HG03175 (cell line): ENCODE data around the gene SLC1A3.
"Not testable (repeated sequence)": the region's sequence is repeated elsewhere in the genome, so short reads cannot be mapped to it uniquely, and the experiment has no call there.

Source experiments
- ATAC-seq: cut with Tn5 transposase; IDR thresholded peaks from one replicate; pipeline ENCODE4 v1.9.1; 2021; ENCODE audit warnings: mild to moderate bottlenecking, moderate library complexity; ENCODE audit not compliant: unreplicated experiment

SLC1A3 gene

DNA sequence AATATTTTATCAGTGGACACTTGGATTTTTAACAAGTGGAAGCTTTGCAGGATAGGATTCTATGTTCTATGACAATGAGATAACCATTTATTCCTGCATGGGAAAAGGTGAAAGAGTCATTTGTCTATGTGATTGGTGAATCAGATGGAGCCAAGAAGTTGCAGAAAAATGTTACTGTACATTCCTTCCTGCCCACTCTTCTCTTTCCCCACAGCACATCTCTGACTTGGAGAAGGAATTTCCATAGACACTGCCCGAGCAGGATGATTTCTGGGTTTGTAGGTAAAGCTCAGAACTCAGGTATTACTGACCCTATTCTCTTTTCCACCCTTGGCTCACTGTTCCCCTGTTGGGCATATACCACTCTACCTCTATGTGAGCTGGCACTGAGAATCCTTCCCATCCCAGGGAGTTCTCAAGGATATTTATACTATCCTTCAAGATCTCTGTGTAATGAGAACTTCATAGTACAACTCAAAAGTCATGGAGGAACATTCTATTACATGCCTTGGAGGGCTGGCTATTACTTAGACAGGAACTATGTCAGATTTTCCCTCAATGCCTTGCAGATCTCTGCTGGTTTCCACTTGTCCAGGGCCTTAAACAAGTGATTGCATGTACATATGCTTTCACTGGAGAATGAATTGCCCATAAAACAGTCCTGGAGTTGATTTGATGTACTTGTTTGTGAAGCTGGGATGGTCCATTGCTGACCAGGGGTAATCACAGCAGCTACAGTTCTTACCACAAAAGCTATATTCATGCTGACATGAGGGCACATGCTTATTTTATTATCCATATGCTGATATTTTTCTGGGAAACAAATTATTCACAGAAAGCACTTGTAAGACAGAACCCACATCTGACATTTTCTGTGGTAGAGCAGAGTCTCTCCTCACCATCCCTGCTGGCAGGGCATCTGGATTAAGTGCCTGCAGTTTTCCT, 24.1 kb downstream of the SLC1A3 start:
- no peak for ATAC-seq

DNA sequence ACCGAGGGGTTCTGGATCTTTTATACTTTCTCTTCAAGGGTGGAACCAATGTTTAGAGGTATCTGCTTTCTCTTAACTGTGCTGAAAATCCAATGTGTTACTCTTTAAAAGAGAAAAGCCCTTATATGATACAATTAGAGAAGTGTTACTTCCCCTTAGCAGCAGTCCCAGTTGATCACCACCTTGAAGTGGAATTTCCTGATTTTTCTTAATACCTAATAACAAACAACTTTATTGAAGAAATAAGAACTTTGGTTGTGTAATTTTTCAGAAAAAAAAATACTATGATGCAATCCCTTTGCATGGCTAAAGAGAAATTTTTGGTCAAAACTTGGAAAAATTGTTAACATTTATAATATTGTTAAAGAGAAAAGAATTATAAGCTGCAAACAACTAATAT, 24.7 kb downstream of the SLC1A3 start:
- no peak for ATAC-seq

DNA sequence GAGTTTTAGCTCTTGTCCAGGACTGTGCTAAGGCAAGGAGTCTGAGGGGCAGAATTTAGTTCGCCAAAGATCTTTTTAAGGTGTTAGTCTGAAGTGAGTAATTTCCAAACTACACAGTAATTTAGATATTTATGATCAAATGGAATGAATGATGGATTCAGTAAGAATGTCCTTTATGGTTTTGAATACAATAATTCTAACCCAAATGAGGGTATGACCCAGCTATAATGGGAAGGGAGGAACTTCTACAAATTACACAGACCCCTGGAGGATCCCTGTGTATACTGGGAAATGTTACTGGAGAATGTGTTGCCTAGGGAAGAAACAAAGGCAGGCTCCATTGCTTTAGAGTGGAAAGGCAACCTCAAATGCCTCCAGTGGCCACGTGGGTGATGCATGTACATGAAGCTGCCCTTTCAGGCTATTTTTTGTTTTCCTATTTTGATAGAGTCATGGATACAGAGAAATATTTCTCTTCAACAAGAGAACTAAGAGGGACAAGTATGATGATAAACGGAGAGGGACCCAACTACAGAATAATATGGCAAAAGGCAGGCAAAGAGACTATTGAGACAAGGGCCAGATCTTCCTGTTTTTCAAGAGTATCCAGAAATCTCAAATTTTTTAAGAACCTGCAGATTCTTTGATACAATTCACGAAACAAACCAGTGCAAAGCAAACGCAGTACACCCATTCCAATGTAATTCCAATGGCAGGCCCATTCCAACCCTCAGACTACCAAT, 25.4 kb downstream of the SLC1A3 start:
- ATAC-seq, result no peak

DNA sequence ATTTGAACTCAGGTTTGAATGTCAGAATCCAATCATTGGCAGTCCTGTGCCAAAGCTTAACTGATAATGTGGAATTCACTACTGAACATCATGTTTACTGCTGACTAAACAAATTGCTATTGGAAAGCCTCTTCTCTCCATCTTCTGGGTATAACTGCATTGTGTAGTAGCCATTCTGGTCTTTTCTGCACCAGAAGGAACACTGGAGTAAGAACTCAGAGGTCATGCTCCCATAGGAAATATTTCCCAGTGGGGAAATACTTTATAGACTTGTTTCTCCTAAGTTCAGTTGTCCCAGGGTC, 25.9 kb downstream of the SLC1A3 start:
- no peak for ATAC-seq

DNA sequence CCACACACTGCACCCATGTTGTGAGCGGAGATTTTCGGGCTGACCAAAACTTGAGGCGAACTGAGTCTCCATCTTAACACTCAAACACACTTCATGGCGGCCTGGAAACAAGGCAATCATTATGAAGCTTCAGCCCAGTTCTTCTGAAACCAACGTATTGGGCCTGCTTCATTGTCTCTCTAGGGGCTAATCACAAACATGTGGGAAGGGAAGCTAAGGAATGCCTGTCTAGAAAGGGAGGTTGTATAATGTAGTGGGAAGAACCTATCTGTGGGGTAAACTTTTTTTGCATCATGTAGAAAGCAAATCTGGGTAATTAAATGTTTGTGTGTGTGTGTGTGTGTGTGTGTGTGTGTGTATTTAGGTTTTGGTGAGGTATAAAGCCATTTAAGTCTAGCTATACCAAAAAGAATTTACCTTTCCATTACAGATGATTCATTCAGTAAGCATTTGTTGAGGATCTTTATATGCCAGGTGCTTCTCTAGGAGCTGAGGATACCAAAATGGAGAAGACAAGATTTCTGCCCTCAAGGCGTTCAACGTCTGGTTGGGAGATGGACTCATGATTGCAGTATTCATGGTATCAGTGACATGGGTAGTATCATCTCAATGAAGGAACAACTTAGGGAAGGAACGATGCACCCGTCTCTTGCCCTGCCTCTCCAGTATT, 29.4 kb downstream of the SLC1A3 start:
- ATAC-seq, result no peak

DNA sequence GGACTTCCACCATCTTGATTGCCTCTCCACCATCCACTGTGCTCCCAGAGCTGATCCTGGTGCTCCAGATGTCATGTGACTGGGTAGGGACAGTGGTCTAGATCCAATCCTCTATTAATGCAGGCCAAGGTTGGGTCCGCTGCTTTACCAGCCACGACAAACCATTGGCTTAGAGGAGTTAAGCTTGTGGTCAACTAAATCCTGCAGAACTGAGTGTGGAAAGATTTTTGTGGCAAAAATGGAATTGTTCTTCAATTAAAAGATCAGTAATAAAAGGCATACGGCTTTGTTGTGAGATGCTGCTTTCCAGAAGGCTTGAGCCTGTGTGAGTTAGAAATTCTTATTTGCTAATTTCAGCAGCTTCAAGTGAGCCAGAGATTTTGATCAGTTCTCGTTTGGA, 30.7 kb downstream of the SLC1A3 start:
- no peak for ATAC-seq

DNA sequence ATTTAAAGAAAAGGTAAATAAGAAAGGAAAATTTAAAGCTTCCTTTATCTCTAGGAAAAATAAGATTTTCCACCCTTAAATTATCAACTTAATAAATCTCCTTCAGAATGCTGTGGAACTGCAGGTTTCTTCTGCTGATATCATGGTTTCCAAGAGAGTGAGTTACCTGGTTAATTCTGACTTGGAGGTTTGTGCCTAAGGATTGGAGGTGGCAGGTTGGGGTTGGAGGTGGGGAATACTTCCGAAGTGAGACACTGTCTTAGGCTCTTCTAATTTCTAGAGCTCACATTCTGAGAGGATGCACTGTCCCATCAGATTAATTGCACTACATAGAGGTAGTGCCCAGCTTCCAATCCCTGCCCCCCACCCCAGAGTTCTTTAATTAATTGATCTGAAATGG, 31.1 kb downstream of the SLC1A3 start:
- no peak for ATAC-seq

DNA sequence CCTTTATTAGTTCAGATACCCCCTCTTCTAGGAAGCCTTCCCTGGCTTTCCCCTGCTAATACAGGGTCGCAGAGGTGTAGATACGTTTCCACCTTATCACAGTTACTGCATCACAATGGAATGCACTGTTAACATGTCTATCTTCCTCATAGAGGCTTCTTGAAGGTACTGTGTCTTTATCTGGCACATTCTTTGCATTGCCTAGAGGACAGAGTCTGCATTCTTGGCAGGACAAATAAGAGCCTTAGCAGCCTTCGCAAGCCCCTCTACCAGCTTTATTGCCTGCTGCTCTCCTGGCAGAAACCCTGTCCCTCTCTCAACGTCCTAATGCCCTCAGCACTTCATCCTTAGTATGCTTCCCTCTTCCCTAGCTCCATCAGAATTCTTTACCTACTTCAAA, 31.6 kb downstream of the SLC1A3 start:
- no peak for ATAC-seq

DNA sequence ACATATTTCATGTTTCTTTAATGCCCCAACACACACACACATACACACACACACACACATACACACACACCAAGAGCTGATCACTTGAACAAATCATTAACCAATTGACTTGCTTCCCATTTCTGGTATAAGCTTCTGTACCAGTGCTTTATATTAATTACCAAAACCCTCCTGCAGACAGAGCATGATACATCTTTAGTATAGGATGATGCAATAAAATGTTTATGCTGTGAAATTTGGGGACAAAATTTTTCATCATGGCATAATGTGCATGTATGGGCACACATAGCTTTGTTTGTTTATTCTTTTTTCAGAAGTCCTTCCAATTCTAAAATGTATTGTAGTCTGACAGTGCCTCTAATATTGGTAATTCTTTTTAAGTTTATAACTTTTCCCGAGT, 34.5 kb downstream of the SLC1A3 start:
- ATAC-seq, result no peak

DNA sequence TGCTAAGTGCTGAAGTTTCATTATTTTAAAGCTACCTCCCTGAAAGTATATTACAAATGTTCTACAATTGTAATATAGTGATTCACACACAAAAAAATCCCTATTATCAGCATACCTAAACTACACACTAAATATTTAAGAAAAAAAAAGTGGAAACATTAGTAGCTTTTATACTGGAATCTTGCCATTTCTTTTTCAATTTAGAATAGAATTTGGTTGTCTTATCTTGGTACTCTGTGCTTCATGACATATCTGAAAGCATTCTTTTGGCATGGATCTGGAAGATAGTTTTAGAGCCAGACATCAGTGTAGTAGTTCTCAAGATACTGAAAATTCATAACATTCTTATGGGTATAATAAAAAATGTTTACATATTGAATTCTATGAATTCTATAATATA, 35.0 kb downstream of the SLC1A3 start:
- no peak for ATAC-seq

DNA sequence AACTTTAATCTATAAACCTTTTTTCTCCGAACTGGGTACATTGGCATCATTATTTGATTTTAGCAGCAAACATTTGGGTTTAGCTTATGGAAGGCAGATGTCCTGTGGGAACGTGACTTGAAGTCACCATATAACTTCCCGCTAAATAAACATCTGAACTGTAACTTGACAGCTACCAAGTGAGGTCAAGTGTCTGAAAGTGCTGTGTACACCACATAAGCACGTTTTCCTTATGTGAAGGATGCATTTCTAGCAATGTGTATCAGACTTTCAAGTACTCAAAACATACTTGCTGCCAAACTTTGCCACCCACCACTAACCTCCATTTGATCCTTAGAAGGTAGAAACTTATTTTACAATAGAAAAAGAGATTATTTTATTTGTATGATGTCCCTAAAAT, 35.7 kb downstream of the SLC1A3 start:
- ATAC-seq, result no peak

DNA sequence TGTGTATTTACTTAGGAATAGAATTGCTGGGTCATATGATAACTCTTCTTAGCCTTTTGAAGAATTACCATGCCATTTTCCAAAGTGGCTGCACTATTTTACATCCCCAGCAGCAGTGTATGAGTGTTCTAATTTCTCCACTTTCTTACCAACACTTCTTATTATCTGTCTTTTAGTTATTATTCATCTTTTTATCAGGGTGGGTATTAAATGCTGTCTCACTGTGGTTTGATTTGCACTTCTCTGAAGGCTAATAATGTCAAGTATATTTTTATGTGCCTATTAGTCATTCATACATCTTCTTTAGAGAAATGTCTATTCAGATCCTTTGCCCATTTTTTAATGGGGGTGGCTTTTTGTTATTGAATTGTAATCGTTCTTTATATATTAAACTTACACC, 36.8 kb downstream of the SLC1A3 start:
- ATAC-seq, result no peak

DNA sequence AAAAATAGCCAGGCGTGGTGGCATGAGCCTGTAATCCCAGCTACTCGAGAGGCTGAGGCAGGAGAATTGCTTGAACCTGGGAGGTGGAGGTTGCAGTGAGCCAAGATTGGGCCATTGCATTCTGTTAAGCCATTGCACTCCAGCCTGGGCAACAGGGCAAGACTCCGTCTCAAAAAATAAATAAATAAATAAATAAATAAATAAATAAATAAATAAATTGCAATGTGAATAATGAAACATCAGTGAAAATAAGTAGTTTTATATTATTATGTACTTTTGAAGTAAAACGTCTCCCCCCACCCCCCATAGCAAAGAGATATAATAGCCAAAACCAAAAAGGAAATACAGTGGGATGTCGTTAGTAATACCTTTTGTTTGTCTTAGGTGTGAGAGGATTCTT, 37.4 kb downstream of the SLC1A3 start:
- ATAC-seq, result not testable (repeated sequence)

DNA sequence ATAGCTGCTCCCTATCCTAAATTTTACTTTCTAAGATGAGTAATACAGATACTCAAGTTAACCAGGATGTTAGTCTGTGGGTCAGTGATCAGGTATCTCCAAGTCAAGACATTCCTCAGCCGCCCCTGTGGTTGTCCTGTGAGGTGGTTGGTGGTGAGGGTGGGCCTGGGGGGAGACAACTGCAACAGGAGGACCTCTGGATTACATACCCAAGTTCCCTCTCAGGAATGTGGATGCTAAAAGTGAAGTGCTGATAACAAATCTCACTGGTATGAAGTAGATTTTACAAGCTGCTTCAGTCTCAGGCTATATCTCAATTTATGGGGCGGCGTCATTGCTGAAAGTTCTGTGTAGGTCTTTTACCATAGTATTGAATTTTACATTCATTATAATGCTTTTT, 38.3 kb downstream of the SLC1A3 start:
- no peak for ATAC-seq

DNA sequence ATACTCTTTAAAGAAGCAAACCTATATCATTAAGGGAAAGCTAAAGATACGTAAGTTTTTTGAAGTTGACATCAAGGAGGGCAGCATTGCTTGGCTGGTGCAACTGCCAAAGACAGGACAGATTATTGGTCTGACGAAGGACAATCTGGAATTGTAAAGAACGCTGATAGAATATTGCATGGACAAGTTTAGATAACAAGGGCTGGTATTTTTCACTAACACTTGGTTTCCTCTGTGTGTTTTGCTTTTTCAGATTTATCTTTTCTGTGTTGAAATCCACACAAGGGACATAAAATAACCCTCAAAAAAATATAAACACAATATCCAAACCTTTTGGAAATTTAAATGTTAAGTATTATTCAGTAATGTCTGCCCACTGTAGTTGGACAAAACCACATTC, 39.7 kb downstream of the SLC1A3 start:
- ATAC-seq, result no peak

DNA sequence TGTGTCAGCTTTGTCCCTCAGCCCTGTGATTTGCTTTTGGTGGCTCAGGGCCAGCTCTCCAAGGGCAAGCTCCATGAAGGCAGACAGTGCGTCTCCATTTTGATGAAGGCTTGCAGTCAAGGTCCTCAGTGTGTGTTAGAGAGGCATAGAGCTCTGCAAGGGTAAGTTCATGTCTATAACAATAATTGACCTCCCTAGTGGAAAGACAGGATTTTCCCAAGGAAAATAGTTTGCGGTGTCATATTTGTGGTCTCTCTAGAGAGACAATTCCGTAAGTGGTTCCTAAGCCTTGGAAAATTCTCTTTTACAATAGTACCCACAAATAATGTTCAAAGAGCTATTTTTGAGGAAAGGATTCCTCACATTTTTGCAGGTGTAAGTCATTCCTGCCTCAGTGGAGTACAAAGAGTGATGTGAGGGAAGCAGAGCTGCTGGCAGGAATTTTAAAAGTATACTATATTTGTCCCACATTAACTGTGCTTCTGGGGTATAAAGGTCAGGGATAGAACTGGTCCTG, 40.2 kb downstream of the SLC1A3 start:
- ATAC-seq, result no peak

DNA sequence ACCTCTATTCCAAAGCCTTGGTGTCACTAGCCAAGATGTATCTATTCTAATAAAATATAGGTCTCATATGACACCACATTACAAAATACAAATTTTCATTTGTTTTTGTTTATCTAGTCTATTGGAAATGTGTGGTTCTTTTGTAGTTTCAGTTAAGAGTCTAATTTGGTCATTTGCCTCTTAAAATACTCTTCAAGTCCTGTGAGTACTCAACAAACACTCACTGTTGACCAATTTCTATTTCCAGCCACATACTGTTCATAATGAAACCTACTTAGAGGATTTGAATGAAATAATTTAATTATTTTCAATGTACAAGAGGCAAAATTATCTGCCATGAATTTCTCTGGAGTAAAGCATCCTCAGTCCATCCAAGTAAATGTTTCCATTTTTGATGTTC, 40.6 kb downstream of the SLC1A3 start:
- no peak for ATAC-seq

DNA sequence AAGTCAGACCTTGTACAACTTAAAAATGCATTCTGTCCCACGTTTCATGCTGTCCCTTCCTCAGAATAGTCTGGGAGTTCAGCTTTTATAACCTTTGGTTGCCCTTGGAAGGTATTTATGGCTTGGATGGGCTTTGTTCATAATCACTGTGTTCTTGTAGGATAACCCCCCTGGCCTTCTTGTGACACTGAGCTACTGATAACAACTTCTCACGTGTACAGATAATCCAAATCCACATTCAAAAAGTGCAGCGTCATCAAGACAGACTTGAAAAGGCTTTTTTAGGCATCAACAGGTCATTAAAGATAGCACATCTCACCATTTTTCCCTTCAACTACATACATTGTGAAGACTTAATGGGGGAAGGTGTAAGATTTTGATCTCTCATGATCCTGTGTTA, 42.0 kb downstream of the SLC1A3 start:
- no peak for ATAC-seq

DNA sequence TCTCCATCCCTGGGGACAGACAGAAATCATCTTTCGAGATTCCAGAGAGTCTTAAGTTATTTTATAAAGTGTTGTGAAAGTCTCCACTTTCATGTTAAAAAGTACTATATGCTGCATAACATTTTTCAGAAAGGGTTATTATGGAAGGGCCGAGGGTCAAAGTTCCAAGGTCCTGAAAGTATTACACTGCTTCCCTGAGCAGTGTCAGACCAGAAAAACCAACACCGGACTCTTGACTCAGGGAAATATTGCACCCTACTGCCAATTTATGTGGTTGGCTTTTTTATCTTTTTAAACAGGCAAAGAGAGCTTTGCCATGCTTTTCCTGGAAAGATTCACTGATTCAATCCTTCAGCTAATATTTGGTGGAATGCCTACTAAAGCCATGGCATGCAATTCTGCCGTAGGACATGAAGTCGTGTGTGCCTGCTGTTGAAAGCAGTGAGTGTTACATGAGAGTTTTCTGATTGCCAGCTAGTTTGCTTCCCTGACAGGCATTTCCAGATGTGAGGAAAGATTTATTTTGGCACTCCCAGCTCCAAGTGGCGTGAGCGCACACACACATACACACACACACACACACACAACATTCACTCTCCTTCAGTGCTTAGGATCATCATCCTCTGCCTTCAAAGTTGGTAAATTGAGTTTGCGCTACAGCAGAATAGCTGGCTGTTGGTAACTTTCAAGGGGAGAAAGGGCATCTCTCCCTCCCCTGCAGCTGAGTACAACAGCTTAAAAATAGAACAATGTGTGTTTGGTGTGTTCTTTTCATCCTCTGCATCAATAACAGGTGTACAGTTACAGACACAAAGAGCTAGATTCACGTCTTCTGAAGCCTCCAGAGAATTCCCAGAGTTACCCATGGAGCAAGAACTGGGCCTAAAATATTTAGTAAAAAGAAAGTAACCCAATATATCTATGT, 45.6 kb downstream of the SLC1A3 start:
- no peak for ATAC-seq

DNA sequence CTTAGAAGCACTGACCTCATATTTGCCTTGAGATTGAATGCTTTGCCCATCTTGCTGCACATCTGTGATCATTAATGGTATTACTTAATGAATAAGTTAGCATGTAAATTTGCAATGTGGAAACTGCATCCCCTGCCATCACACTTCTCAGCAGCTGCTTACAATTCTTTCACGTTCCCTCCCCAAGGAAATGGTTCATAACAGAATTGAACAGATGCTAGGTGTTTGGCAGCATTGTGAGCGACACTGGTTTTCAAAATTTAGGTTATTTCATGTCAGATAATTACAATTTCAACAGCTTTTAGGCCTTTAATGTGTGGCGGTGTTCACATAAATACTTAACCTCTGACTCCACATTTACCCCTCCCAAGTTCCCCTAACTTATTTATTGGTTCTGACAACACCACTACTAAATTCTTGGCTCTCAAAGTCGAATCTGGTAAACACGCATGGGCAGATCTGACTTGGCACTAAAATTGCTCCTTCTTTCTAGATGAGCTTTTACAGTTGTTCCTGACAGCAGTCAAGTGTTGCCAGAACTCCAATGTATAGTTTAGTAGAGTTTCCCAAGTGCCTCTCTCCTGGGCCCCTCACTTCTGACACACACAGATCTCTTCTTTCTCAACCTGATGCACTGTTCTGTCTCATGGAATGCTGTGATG, 46.8 kb downstream of the SLC1A3 start:
- ATAC-seq, result no peak
